NCI-H1694 (cell line): Measurements from ENCODE around the gene IQCH.

Source experiments
- DNase-seq: peaks from one replicate; lab custom pipeline; 2025; lab: John Stamatoyannopoulos, UW

Gene IQCH

GRCh38 chr15:67504796-67505195 lies 250.2 kb downstream of the IQCH start:
- no peak for DNase-seq

DNA sequence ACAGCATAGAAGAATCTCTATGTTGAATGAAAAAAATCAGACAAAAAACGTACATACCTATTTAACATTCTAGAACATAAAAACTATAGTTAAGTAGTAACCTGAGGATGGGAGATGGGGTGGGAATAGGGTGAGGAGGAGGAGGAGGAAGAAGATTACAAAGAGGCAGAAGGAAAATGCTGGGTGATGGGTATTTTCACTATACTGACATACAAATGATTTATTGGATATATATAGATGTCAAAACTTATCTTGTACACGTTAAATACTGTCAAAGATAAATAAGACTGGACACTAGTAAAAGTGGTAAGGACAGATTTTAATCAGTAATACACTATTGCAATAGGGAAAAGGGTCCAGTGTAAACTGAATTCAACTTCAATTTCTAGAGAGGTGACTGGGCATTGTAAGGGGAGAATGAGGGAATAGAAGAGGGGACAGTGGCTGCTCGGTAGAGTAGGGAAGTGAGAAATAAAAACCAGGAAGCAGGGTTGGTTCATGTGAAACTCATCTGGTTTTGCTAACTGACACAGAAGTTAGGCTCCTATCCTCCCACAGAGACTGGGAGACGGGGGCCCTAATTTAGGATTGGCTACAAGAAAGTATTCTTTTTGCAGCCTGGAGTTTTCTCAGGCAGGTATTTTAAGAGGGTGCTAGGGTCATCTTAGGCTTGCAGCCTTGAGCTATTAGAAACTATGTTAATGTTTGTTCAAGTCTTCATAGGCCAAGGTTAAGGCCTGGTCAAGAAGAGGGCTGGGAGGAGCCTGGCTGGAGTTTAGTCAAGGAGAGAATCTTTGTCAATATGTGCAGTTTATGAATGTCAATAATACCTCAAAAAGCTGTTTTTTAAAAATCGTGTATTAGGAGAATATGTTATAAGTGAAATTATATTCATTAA lies 251.3 kb downstream of the IQCH start:
- no peak for DNase-seq

DNA sequence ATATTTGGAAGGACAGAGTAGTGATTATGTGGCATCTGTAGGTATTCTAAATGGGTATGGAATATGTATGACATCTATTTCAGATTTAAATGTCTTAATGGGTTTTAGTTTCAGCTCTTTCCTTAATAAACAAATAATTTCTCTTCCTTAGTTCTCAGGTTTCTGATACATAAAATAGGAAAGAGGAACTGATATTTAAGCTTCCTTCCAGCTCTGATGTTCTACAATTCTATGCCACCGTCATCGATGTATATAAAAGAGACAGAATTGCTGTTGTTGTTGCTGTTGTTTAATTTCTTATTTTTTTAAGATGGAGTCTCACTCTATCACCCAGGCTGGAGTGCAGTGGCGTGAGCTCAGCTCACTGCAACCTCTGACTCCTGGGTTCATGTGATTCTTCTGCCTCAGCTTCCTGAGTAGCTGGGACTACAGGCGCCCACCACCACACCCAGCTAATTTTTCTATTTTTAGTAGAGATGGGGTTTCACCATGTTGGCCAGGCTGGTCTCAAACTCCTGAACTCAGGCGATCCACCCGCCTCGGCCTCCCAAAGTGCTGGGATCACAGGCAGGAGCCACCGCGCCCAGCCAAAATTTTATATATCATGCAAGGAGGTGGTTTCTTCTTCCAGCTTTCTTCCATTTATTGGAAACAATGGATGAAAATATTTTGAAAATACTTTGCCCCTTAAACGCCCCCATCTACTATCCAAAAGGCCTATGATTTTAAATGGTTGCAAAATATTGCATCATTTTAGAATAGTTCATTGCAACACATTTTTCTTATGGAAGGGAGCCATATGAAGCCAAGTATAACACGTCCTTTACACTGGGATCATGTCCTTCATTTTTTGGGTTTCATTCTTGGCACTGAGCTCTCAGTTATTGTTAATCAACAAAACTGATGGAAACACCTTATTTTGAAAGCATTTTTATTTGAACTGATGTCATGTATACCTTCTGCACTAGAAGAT lies 252.5 kb downstream of the IQCH start:
- DNase-seq: no peak

DNA sequence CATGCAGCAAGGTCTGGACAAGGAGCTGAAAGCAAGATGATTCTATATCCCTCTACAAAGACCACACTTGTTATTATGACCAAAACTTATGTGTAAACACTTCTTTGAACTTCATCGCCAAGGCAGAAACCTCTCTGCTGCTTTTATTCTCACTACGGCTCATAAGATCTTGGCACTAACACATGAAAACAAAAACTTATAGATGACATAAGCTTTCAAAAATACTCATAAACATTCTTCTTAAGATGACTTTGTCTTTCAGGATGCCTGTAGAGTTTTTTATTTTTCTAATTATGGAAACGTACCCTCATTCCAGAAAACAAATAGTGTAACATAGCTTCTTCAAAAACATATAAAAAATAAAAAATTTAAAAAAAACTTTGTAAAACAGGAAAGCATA lies 253.8 kb downstream of the IQCH start:
- no peak for DNase-seq

GRCh38 chr15:67509918-67510317 lies 255.3 kb downstream of the IQCH start:
- DNase-seq: no peak

GRCh38 chr15:67510597-67511190 lies 256.1 kb downstream of the IQCH start:
- DNase-seq: no peak

DNA sequence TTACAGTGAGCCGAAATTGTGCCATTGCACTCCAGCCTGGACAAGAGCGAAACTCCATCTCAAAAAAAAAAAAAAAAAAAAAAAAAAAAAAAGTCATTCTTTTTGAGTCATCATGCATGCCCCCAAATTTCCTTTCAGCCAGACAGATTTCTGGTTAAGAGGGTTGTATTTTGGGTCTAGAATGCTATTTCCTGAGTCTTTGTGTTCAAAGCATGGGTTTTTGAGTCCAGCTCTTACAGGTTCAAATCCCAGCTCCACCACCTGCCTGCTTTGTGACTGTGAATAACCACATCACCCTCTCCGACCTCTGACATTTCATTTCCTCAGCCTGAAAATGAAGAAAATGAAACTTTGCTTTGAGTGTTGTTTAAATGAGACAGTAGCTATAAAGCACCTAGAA lies 257.0 kb downstream of the IQCH start:
- no peak for DNase-seq

DNA sequence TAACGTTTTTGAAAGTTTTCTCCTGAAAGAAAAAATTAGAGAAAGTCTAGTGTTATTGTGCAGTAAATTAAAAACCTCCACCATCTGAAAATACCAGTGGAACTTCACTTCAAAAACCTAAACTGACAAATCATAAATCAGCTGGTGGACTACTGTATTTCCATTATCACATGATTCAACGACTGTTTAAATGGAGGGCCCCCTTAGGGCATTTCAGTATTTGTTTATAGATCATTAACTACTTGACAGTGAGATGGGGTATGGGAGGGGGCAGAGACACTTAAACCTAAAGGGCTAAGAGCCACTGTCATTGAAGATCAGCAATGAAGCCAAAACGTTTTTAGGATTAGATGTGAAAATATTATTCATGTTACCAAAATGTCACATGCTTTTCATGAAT lies 257.6 kb downstream of the IQCH start:
- no peak for DNase-seq

GRCh38 chr15:67512933-67513714 lies 258.5 kb downstream of the IQCH start:
- no peak for DNase-seq

- DNase-seq: no peak
These were observed 260.5 kb downstream of the IQCH start for GRCh38 chr15:67515090-67515489.

- DNase-seq: no peak
These were observed 261.0 kb downstream of the IQCH start for GRCh38 chr15:67515557-67515956.

GRCh38 chr15:67520321-67521028 lies 265.9 kb downstream of the IQCH start:
- DNase-seq: no peak

DNA sequence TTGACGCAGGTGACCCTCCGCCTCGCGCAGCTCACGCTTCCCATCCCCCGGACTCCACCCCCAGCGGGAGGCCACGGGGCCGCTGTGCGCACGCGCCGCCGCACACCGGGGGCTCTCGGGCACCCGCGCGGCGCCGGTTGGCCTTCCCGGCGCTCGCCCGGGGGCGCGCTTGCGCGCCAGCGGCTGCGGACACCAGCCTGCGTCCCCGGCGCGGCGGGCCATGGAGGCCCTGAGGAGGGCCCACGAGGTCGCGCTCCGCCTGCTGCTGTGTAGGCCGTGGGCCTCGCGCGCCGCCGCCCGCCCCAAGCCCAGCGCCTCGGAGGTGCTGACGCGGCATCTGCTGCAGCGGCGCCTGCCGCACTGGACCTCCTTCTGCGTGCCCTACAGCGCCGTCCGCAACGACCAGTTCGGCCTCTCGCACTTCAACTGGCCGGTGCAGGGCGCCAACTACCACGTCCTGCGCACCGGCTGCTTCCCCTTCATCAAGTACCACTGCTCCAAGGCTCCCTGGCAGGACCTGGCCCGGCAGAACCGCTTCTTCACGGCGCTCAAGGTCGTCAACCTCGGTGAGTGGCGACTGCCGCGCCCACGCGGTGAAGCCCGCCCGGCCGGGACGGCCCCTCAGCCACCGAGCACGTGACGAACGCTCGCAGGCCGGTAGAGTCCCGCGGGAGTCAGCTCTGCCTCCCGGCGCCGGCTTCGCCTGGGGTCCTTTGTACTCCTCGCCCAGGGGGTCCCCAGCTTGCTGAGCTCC lies 266.6 kb downstream of the IQCH start, which contains the start of gene C15orf61:
Gene C15orf61, plus strand, starts transcription at position 103 of the 754 bp plus-strand sequence. Its CDS starts 118 bp downstream, at position 221.
- DNase-seq: no peak

GRCh38 chr15:67521783-67522568 lies 267.4 kb downstream of the IQCH start:
- peak; percentile 27 for DNase-seq

DNA sequence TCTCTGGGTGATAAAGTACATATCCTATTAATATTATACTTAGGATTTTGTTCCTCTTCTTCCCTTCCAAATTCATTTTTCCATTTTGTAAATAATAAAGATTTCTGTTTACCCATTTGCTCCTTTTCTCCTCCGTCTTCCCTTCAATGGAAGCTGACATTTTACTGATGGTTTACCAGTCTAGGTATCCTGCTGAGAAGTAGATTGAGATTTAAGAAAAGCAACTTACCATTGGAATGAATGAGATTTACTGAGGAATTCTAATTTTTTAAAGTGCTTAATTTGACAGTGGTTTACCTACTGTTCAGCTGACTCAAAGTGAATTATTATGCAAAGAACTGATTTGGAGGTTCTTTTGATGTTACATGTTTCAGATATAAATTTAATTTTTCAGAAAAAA lies 268.7 kb downstream of the IQCH start:
- DNase-seq: no peak

GRCh38 chr15:67524235-67524634 lies 269.6 kb downstream of the IQCH start:
- no peak for DNase-seq

DNA sequence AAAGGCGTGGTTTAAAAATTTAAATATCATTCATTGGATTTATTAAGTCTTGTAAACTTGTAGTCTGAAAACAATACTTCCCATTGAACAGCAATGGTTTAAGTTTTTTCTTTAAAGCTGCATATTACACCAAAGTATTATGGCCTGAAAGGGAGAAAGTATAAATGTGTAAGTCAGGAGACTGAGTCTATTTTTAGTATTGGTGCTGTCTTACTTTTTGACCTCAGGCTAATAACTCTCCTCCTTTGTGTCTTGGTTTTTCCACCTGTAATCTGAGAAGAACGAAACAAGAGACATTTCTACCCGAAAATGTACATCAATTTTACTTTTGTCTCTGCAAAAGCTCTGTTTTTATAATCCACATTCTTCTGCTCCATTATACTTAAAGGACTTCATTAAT lies 273.9 kb downstream of the IQCH start:
- DNase-seq: no peak

DNA sequence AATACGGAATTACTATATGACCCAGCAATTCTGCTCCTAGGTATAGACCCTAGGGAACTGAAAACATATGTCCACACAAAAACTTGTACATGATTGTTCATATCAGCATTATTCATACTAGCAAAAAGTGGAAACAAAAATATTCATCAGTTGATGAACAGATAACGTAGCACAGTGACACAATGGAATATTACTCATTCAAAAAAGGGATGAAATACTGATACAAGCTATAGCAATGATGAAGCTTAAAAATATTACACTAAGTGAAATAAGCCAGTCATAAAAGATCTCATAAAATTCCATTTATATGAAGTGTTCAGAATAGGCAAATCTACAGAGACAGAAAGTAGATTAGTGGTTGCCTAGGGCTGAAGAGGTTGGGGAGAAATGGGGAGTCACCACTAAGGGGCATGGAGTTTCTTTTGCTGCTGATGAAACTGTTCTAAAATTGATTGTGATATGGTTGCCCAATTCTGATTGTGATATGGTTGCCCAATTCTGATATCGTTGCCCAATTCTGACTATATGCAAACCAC lies 276.9 kb downstream of the IQCH start:
- no peak for DNase-seq

DNA sequence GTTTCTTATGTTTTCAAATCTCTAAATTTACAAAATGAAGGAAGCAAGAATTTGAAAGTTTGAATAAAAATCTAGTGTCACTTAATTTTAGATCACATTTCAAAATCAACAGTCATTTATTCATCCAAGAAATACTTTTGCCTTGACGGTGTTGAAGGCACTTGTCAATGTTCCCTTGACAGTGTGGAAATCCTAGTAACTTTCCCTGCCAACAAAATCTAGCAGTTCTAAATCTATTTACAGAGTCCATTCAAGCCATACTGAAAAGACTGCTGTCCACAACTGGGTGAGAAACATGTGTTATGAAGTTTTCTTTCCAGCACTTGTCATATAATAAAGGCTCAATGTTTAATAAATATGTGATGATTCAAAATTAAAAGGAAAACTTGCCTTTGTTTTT lies 279.3 kb downstream of the IQCH start:
- no peak for DNase-seq
